HUES64 (cell line): ENCODE data around the gene PTGR3.

Experiments
- H3K27ac ChIP-seq: 2 replicates; pipeline ENCODE4 v1.7.0; 2013; ENCODE audit warnings: low read depth, low read length, inconsistent platforms
- H3K27me3 ChIP-seq: 2 replicates; pipeline ENCODE4 v1.6.1; 2013; ENCODE audit warnings: mild to moderate bottlenecking, low read length; ENCODE audit not compliant: insufficient read depth
- H3K36me3 ChIP-seq: 2 replicates; pipeline ENCODE4 v1.6.1; 2013; ENCODE audit warnings: mild to moderate bottlenecking, low read length; ENCODE audit not compliant: insufficient read depth
- H3K4me1 ChIP-seq: 2 replicates; pipeline ENCODE4 v1.6.1; 2013; ENCODE audit warnings: mild to moderate bottlenecking, low read length, moderate library complexity; ENCODE audit not compliant: insufficient read depth
- H3K4me3 ChIP-seq: 2 replicates; pipeline ENCODE4 v1.5.1; 2013; ENCODE audit warnings: mild to moderate bottlenecking, low read length, moderate library complexity
- H3K9ac ChIP-seq: 2 replicates; pipeline ENCODE4 v1.6.1; 2013; ENCODE audit warnings: mild to moderate bottlenecking, low read depth, low read length
- H3K9me3 ChIP-seq: 2 replicates; pipeline ENCODE4 v1.6.1; 2013; ENCODE audit warnings: low read depth, low read length; ENCODE audit not compliant: insufficient read depth
- WGBS: fragments of 150-250, 120-280 bp; methylation state at CpG from one replicate; pipeline ENCODE4 v1.1.7; 2013; ENCODE audit warnings: missing lambda C conversion rate; 5-methylcytosine and 5-hydroxymethylcytosine counted together

PTGR3 gene

DNA sequence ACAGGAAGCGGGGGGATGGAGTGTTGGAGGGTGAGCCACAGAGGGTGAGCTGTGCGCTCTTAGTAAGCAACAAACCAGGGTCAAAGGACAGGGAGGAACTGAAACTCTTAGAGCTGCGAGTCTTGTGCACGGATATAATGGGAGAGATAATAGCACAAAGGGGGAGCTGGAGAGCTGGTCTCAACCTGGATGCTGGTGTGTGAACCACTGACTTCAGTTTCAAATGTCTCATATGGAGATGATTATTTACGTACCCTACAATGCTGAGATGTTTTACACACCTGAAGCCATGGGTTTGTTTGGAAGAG is 35.9 kb downstream of the PTGR3 start:
- H3K9ac ChIP-seq: no peak overlapping the region
- no peak overlapping the region for H3K27ac ChIP-seq
- 70% methylated on average over 5 of the region's 5 CpGs for WGBS
- no peaks in the 10 kb centered on the region for H3K9me3 ChIP-seq
- no peak overlapping the region for H3K4me3 ChIP-seq
- H3K27me3 ChIP-seq: no peaks in the 10 kb centered on the region
- H3K4me1 ChIP-seq: peaks cover 7% of the 10 kb centered on the region
- no peaks in the 10 kb centered on the region for H3K36me3 ChIP-seq

- H3K4me3 ChIP-seq: no peak overlapping the region
- H3K36me3 ChIP-seq: no peaks in the 10 kb centered on the region
- H3K9ac ChIP-seq: no peak overlapping the region
- peaks cover 7% of the 10 kb centered on the region for H3K4me1 ChIP-seq
- no peaks in the 10 kb centered on the region for H3K27me3 ChIP-seq
- 88% methylated on average over 17 of the region's 17 CpGs for WGBS
- H3K27ac ChIP-seq: no peak overlapping the region
- H3K9me3 ChIP-seq: no peaks in the 10 kb centered on the region
These were observed 36.4 kb downstream of the PTGR3 start for GRCh38 chr18:75172299-75173124.

- Histone ChIP-seq H3K4me3 (no peak overlapping the region), H3K27ac (no peak overlapping the region), H3K9me3 (no peaks in the 10 kb centered on the region), H3K4me1 (peaks cover 7% of the 10 kb centered on the region), H3K9ac (no peak overlapping the region), H3K27me3 (no peaks in the 10 kb centered on the region), H3K36me3 (no peaks in the 10 kb centered on the region)
- 91% methylated on average over 11 of the region's 11 CpGs for WGBS
These were observed 38.0 kb downstream of the PTGR3 start for GRCh38 chr18:75170916-75171315.

GRCh38 chr18:75170022-75170789 is 38.7 kb downstream of the PTGR3 start:
- Histone ChIP-seq H3K36me3 (no peaks in the 10 kb centered on the region), H3K9me3 (no peaks in the 10 kb centered on the region), H3K27ac (no peak overlapping the region), H3K4me3 (no peak overlapping the region), H3K27me3 (no peaks in the 10 kb centered on the region), H3K4me1 (peaks cover 7% of the 10 kb centered on the region), H3K9ac (no peak overlapping the region)
- 96% methylated on average over 34 of the region's 34 CpGs for WGBS

DNA sequence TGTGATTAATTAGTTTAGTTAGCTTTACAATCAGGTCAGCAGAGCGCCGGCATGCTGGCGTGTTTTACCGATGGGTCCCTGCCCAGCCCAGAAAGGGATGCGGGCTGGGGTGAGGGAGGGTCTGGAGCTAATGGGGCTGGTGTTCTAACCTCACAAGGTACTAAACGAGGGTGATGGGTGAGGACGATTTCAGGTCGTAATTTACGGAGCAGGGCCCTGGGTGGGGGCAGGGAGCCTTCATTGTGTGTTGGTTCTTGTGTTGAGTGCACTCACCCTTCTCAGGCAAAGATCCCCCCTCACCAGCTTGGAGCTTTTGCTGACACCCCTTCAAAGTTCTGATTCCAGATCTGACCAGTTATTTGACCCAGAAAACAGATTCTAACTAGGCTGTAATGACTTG is 39.5 kb downstream of the PTGR3 start:
- H3K27me3 ChIP-seq: no peaks in the 10 kb centered on the region
- H3K9ac ChIP-seq: no peak overlapping the region
- H3K4me1 ChIP-seq: peaks cover 7% of the 10 kb centered on the region
- H3K9me3 ChIP-seq: no peaks in the 10 kb centered on the region
- no peak overlapping the region for H3K27ac ChIP-seq
- no peak overlapping the region for H3K4me3 ChIP-seq
- 88% methylated on average over 9 of the region's 9 CpGs for WGBS
- no peaks in the 10 kb centered on the region for H3K36me3 ChIP-seq

DNA sequence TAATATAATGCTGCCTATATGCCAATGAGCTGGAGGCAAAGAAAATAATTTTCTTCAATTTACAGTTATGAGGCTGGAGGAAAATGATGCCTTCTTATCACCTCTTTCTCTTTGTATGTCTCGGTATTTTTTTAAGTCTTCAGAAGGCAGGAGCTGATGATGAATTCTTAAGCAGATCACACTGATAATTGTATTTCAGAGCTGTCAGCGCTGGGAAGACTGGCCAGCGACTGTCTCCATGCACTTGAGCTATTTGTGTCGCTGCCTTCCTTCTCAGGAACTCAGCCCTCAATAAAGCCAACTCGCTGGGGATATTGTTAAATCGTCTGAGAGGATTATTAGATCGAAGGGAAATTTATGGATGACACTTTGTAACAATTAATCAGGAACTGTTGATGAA is 40.3 kb downstream of the PTGR3 start:
- no peaks in the 10 kb centered on the region for H3K27me3 ChIP-seq
- peaks cover 7% of the 10 kb centered on the region for H3K4me1 ChIP-seq
- WGBS: 95% methylated on average over 7 of the region's 7 CpGs
- H3K4me3 ChIP-seq: no peak overlapping the region
- no peak overlapping the region for H3K9ac ChIP-seq
- H3K9me3 ChIP-seq: no peaks in the 10 kb centered on the region
- no peaks in the 10 kb centered on the region for H3K36me3 ChIP-seq
- no peak overlapping the region for H3K27ac ChIP-seq

- H3K9ac ChIP-seq: no peak overlapping the region
- 93% methylated on average over 31 of the region's 33 CpGs for WGBS
- H3K27me3 ChIP-seq: no peaks in the 10 kb centered on the region
- no peak overlapping the region for H3K4me3 ChIP-seq
- H3K4me1 ChIP-seq: peaks cover 3% of the 10 kb centered on the region; the same call in 1 of the 2 replicates
- no peaks in the 10 kb centered on the region for H3K9me3 ChIP-seq
- no peaks in the 10 kb centered on the region for H3K36me3 ChIP-seq
- H3K27ac ChIP-seq: no peak overlapping the region
These were observed 41.0 kb downstream of the PTGR3 start for GRCh38 chr18:75167759-75168618.

GRCh38 chr18:75167137-75167536 is 41.8 kb downstream of the PTGR3 start:
- Histone ChIP-seq H3K4me1 (no peaks in the 10 kb centered on the region), H3K36me3 (no peaks in the 10 kb centered on the region), H3K9ac (no peak overlapping the region), H3K27ac (no peak overlapping the region), H3K9me3 (no peaks in the 10 kb centered on the region), H3K4me3 (no peak overlapping the region), H3K27me3 (no peaks in the 10 kb centered on the region)
- WGBS: 95% methylated on average over 10 of the region's 10 CpGs

DNA sequence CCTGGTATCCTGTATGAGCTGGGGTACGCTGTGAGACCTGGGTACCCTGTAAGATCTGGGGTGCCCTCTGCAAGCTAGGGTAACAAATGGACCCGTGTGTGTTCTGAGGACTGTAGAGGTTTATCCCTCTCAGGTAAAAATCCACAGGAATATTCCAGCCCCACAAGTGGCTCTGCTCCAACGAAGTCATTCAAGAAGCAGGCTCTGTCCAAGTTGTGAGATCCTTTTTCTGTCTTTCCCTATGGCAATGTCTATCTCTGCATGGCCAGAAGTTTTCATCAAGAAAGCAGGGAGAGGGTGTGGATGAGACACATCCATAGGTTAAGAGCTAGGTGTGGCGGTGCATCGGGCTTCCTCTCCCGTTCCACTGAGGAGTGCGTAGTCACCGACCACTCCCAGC is 43.0 kb downstream of the PTGR3 start:
- Histone ChIP-seq H3K27ac (no peak overlapping the region), H3K36me3 (no peaks in the 10 kb centered on the region), H3K27me3 (no peaks in the 10 kb centered on the region), H3K4me1 (no peaks in the 10 kb centered on the region), H3K9me3 (no peaks in the 10 kb centered on the region), H3K9ac (no peak overlapping the region), H3K4me3 (no peak overlapping the region)
- 94% methylated on average over 8 of the region's 8 CpGs for WGBS

DNA sequence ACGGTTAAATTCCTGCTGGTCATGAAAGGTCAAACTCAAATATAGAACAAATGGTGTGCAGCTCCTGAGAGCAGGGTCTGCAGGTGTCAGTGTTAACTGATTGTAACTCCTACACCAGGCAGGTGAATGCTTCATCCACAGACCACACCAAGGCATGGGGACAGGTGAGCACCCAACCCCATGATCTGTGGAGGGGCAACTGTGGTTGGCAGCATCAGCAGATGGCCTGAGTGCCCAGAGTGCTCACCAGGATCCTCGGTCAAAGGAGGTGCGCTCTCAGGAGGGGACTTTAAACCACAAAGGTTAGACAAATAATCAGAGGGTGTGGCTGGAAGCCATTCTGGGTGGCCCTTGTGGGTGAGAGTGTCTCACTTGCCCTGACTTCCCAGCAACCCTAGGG is 44.5 kb downstream of the PTGR3 start:
- WGBS: 86% methylated on average over 3 of the region's 3 CpGs
- Histone ChIP-seq H3K36me3 (no peaks in the 10 kb centered on the region), H3K9ac (no peak overlapping the region), H3K9me3 (no peaks in the 10 kb centered on the region), H3K4me1 (no peaks in the 10 kb centered on the region), H3K27ac (no peak overlapping the region), H3K4me3 (no peak overlapping the region), H3K27me3 (no peaks in the 10 kb centered on the region)

GRCh38 chr18:75163736-75164135 is 45.2 kb downstream of the PTGR3 start:
- no peak overlapping the region for H3K27ac ChIP-seq
- WGBS: 95% methylated on average over 4 of the region's 4 CpGs

More at GRCh38 chr18:75163736-75164135, 45.2 kb downstream of the PTGR3 start:
- no peaks in the 10 kb centered on the region for H3K36me3 ChIP-seq
- no peaks in the 10 kb centered on the region for H3K27me3 ChIP-seq
- no peak overlapping the region for H3K4me3 ChIP-seq
- no peaks in the 10 kb centered on the region for H3K9me3 ChIP-seq
- no peak overlapping the region for H3K9ac ChIP-seq
- H3K4me1 ChIP-seq: no peaks in the 10 kb centered on the region
